RWPE2 (cell line): ENCODE data around the gene PLCL1.

Experiments
- ATAC-seq: fragments of 200-7000 bp; cut with Tn5 transposase; 3 replicates; pipeline ENCODE4 v1.9.1; 2021; ENCODE audit warnings: low read depth
- DNase-seq: peaks from one replicate; pipeline ENCODE4 v3.0.0-alpha.2; 2020; ENCODE audit warnings: low spot score
- H3K27ac ChIP-seq: fragments of 450-650 bp; 2 replicates; pipeline ENCODE4 v1.5.1; 2017; ENCODE audit warnings: mild to moderate bottlenecking; ENCODE audit not compliant: poor library complexity, severe bottlenecking
- H3K27me3 ChIP-seq: fragments of 250-450 bp; sonication (Bioruptor Pico); 2 replicates; pipeline ENCODE4 v1.5.1; 2021; ENCODE audit warnings: mild to moderate bottlenecking, moderate library complexity; ENCODE audit not compliant: insufficient read depth, poor library complexity, severe bottlenecking
- H3K36me3 ChIP-seq: fragments of 250-450 bp; sonication (Bioruptor Pico); 2 replicates; pipeline ENCODE4 v1.5.1; 2020; ENCODE audit warnings: low read depth, mild to moderate bottlenecking, moderate library complexity
- H3K4me1 ChIP-seq: fragments of 250-450 bp; sonication (Bioruptor Pico); 2 replicates; pipeline ENCODE4 v1.5.1; 2021; ENCODE audit warnings: mild to moderate bottlenecking, moderate library complexity; ENCODE audit not compliant: insufficient read depth, poor library complexity, severe bottlenecking
- H3K4me3 ChIP-seq: fragments of 250-450 bp; sonication (Bioruptor Pico); 2 replicates; pipeline ENCODE4 v1.5.1; 2021; ENCODE audit warnings: mild to moderate bottlenecking, moderate library complexity; ENCODE audit not compliant: severe bottlenecking
- H3K9me3 ChIP-seq: fragments of 250-450 bp; sonication (Bioruptor Pico); 2 replicates; pipeline ENCODE4 v1.5.1; 2021; ENCODE audit warnings: mild to moderate bottlenecking, moderate library complexity; ENCODE audit not compliant: severe bottlenecking
- CTCF ChIP-seq: fragments of 450-650 bp; IDR thresholded peaks from one replicate; pipeline ENCODE4 v1.5.1; 2017; ENCODE audit warnings: mild to moderate bottlenecking, moderate library complexity; ENCODE audit not compliant: poor library complexity, severe bottlenecking

Gene PLCL1

DNA sequence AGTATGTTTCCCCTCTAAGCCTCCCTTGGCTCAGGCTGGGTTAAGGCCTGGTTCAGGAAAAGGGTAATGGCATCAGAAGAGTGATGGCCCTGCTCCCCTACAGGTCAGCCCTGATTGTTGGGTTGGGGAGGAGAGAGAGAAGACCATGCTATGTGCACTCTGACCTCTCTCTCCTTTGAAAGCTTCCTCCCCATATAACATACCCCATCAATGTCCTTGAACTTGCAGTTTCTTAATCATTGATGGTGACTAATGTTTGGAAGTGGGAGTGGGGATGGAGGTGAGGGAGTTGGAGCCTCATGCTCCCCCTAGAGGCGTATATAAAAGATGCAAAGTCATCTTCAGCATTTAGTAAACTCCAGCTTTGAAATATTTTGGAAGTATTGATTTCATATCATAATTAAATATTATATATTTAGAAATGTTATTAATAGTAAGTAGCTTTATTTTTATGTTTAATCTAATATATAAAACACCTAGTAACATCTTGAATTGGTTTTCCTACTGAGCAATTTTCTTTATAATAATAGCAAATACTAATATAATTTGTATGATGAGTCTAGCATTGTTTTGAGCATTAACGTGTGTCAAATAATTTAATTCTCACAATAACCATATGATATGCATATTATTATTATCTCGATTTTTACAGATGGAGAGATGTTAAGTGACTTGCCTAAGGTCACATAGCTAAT, 8.8 kb downstream of the PLCL1 start:
- H3K36me3 ChIP-seq: no peaks in the 10 kb centered on the region
- no peak overlapping the region for H3K27ac ChIP-seq
- peak; percentile 81 for ATAC-seq
- no peak overlapping the region for H3K4me3 ChIP-seq
- DNase-seq: no peak
- peaks cover 8% of the 10 kb centered on the region for H3K27me3 ChIP-seq
- TF ChIP-seq CTCF: peak; percentile 81
- no peaks in the 10 kb centered on the region for H3K4me1 ChIP-seq
- no peaks in the 10 kb centered on the region for H3K9me3 ChIP-seq

GRCh38 chr2:197814526-197814925, 10.1 kb downstream of the PLCL1 start:
- TF ChIP-seq CTCF: no peak
- H3K27ac ChIP-seq: no peak overlapping the region
- no peak overlapping the region for H3K4me3 ChIP-seq
- no peaks in the 10 kb centered on the region for H3K4me1 ChIP-seq
- H3K36me3 ChIP-seq: no peaks in the 10 kb centered on the region
- no peak for DNase-seq
- ATAC-seq: no peak
- no peaks in the 10 kb centered on the region for H3K9me3 ChIP-seq
- peaks cover 4% of the 10 kb centered on the region for H3K27me3 ChIP-seq

GRCh38 chr2:197821550-197822289, 17.3 kb downstream of the PLCL1 start:
- no peak for DNase-seq
- no peak for TF ChIP-seq CTCF
- H3K36me3 ChIP-seq: no peaks in the 10 kb centered on the region
- no peak overlapping the region for H3K4me3 ChIP-seq
- no peaks in the 10 kb centered on the region for H3K9me3 ChIP-seq
- no peak overlapping the region for H3K27ac ChIP-seq
- H3K27me3 ChIP-seq: no peaks in the 10 kb centered on the region
- ATAC-seq: no peak
- H3K4me1 ChIP-seq: no peaks in the 10 kb centered on the region

DNA sequence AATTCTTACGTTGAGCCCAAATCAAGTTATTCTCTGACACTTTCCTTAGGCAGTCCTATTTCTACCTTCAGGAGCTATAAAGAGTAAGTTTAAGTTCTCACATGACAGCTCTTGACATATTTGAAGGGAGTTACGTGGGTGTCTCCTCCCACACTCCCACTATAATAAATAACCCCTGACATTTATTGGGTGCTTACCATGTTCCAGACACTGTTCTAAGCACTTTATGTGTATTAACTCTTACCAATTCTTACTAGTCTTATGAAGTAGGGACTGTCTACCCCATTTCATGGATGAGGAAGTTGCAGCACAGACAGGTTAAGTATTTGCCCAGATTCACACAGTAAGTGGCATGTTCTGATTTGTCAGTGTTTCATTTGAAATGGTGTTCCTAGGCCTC, 17.9 kb downstream of the PLCL1 start:
- no peak for DNase-seq
- Histone ChIP-seq H3K36me3 (no peaks in the 10 kb centered on the region), H3K27ac (no peak overlapping the region), H3K27me3 (no peaks in the 10 kb centered on the region), H3K4me1 (no peaks in the 10 kb centered on the region), H3K4me3 (no peak overlapping the region), H3K9me3 (no peaks in the 10 kb centered on the region)
- ATAC-seq: no peak
- no peak for TF ChIP-seq CTCF

DNA sequence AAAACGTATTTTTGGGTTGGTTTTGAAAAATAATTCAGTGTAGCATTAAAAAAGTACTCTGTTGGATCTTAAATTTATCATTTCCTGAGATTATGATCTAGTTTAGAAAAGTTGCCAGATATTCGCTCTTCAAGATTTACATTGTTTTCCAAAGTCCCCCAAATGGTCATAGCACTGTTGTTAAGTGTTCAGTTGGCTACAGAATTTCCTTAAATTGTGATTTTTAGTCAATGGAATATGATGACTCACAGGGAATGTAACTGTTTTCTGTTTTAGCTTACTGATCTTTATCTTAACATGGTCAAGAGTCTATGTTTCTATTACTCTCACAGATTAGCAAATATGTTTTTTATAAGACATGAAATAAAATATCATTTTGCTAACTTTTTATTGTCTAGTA, 23.2 kb downstream of the PLCL1 start:
- no peaks in the 10 kb centered on the region for H3K27me3 ChIP-seq
- TF ChIP-seq CTCF: no peak
- H3K9me3 ChIP-seq: no peaks in the 10 kb centered on the region
- DNase-seq: no peak
- no peaks in the 10 kb centered on the region for H3K4me1 ChIP-seq
- no peak for ATAC-seq
- no peak overlapping the region for H3K27ac ChIP-seq
- H3K4me3 ChIP-seq: no peak overlapping the region
- no peaks in the 10 kb centered on the region; the same call in 1 of the 2 replicates for H3K36me3 ChIP-seq
